ENCODE measurements around the gene TMEM255B. TPM values are rescaled to one million over a fixed set of nuclear protein-coding genes. Genes with fewer than 3 reads are reported as not detected.

Gene TMEM255B
- polyA plus RNA-seq, 1 donor (not counting 4 experiments of a cell fraction or from before 2014, with no cell fraction given) = 7.6 TPM

DNA sequence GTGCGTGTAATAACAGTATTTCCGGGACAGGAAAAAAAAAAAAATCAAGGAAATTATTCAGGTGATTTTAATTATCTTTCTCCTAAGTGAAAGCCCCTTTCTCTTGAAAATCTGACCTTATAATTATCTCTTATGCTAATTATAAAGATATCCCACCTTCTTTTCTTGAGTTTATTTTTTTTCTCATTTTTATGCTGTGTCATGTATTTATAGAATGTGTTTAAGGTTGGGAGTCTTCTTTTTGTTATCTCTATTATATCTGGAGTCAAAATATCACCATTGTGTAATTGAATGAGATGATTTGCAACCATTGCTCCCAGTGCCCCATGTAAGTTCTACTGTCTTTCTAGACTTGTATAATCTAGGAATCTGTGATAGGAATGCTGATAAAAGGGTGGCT is 3.0 kb downstream of the TMEM255B start:
- Histone ChIP-seq H3K27me3 (ENCODE audit: control insufficient read depth, extremely low read depth, insufficient read depth, low read length) (peaks cover 40% of the 10 kb centered on the region), H3K4me3 (ENCODE audit: control insufficient read depth in 2 of 3, extremely low read depth in 1 of 3, insufficient read depth in 2 of 3, low read depth in 1 of 3, low read length in 3 of 3) (no peak overlapping the region), H3K4me2 (ENCODE audit: control insufficient read depth, extremely low read depth, insufficient read depth, low read depth, low read length) (no peak overlapping the region), H3K79me2 (ENCODE audit: control insufficient read depth, insufficient read depth, low read length) (no peaks in the 10 kb centered on the region), H3K27ac (ENCODE audit: control insufficient read depth, insufficient read depth, low read length) (no peak overlapping the region), H4K20me1 (ENCODE audit: control insufficient read depth, extremely low read depth, insufficient read depth, low read length) (no peaks in the 10 kb centered on the region), H3K9me1 (ENCODE audit: control insufficient read depth, extremely low read depth, insufficient read depth, low read length) (no peaks in the 10 kb centered on the region), H3K9me3 (ENCODE audit: control insufficient read depth, low read depth, low read length) (no peaks in the 10 kb centered on the region), H3K36me3 (ENCODE audit: control insufficient read depth in 2 of 2, extremely low read depth in 1 of 2, insufficient read depth in 2 of 2, low read length in 2 of 2) (no peaks in the 10 kb centered on the region), H2AFZ (ENCODE audit: control insufficient read depth, low read length) (no peak overlapping the region), H3K4me1 (ENCODE audit: control insufficient read depth, extremely low read depth, insufficient read depth, low read length) (peaks cover 12% of the 10 kb centered on the region), H3K9ac (ENCODE audit: control insufficient read depth, extremely low read depth, insufficient read depth, low read length) (no peak overlapping the region)
- dilution Hi-C loops (cut with MboI; ENCODE audit: extremely low pct_ligation_motif_present, low sequenced_read_pairs) = no loop called here
- TF ChIP-seq EZH2 (IDR thresholded peaks at IDR 0.05; ENCODE audit: low read length) = no peak
- TF ChIP-seq, protein P1, sequence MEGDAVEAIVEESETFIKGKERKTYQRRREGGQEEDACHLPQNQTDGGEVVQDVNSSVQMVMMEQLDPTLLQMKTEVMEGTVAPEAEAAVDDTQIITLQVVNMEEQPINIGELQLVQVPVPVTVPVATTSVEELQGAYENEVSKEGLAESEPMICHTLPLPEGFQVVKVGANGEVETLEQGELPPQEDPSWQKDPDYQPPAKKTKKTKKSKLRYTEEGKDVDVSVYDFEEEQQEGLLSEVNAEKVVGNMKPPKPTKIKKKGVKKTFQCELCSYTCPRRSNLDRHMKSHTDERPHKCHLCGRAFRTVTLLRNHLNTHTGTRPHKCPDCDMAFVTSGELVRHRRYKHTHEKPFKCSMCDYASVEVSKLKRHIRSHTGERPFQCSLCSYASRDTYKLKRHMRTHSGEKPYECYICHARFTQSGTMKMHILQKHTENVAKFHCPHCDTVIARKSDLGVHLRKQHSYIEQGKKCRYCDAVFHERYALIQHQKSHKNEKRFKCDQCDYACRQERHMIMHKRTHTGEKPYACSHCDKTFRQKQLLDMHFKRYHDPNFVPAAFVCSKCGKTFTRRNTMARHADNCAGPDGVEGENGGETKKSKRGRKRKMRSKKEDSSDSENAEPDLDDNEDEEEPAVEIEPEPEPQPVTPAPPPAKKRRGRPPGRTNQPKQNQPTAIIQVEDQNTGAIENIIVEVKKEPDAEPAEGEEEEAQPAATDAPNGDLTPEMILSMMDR (optimal IDR thresholded peaks at IDR 0.05 in 1 of 3, IDR thresholded peaks at IDR 0.05 in 1 of 3, conservative IDR thresholded peaks at IDR 0.05 in 1 of 3; ENCODE audit: extremely low read depth in 1 of 3, insufficient read depth in 2 of 3, low read length in 3 of 3) = no peak
- FAIRE-seq (no peak), DNase-seq (ENCODE audit: low read depth, low spot score) (no peak)

DNA sequence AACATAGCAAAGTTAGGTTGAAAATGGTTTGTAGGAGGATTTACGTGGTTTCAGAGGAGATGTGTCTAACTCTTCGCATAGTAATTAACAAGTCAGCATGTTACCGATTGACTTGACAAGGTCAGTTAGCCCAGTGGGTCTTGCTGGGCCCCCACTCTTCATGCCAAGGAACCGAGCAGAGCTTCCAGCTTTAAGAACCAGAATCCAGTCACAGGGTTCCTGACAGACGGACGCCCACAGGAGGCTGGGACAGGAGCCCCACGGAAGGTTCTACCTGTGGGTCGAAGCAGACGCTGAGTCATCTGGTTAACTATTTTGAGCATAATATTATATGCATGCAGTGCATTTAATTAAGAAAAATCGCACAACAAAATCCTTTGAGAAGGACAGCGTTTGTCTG is 3.5 kb downstream of the TMEM255B start:
- Histone ChIP-seq H4K20me1 (ENCODE audit: control insufficient read depth, extremely low read depth, insufficient read depth, low read length) (no peaks in the 10 kb centered on the region), H3K27ac (ENCODE audit: control insufficient read depth, insufficient read depth, low read length) (no peak overlapping the region), H3K9me1 (ENCODE audit: control insufficient read depth, extremely low read depth, insufficient read depth, low read length) (no peaks in the 10 kb centered on the region), H3K4me2 (ENCODE audit: control insufficient read depth, extremely low read depth, insufficient read depth, low read depth, low read length) (no peak overlapping the region), H3K4me1 (ENCODE audit: control insufficient read depth, extremely low read depth, insufficient read depth, low read length) (peaks cover 12% of the 10 kb centered on the region), H3K27me3 (ENCODE audit: control insufficient read depth, extremely low read depth, insufficient read depth, low read length) (peaks cover 40% of the 10 kb centered on the region), H3K79me2 (ENCODE audit: control insufficient read depth, insufficient read depth, low read length) (no peaks in the 10 kb centered on the region), H3K4me3 (ENCODE audit: control insufficient read depth in 2 of 3, extremely low read depth in 1 of 3, insufficient read depth in 2 of 3, low read depth in 1 of 3, low read length in 3 of 3) (no peak overlapping the region), H2AFZ (ENCODE audit: control insufficient read depth, low read length) (no peak overlapping the region), H3K36me3 (ENCODE audit: control insufficient read depth in 2 of 2, extremely low read depth in 1 of 2, insufficient read depth in 2 of 2, low read length in 2 of 2) (no peaks in the 10 kb centered on the region), H3K9me3 (ENCODE audit: control insufficient read depth, low read depth, low read length) (no peaks in the 10 kb centered on the region), H3K9ac (ENCODE audit: control insufficient read depth, extremely low read depth, insufficient read depth, low read length) (no peak overlapping the region)
- FAIRE-seq (no peak), DNase-seq (ENCODE audit: low read depth, low spot score) (no peak)
- dilution Hi-C loops (cut with MboI; ENCODE audit: extremely low pct_ligation_motif_present, low sequenced_read_pairs) = no loop called here
- TF ChIP-seq, protein P1 (optimal IDR thresholded peaks at IDR 0.05 in 1 of 3, IDR thresholded peaks at IDR 0.05 in 1 of 3, conservative IDR thresholded peaks at IDR 0.05 in 1 of 3; ENCODE audit: extremely low read depth in 1 of 3, insufficient read depth in 2 of 3, low read length in 3 of 3) = no peak
- TF ChIP-seq EZH2 (IDR thresholded peaks at IDR 0.05; ENCODE audit: low read length) = no peak
